Smooth muscle cell (in vitro differentiated cells): ENCODE measurements around the gene SRPK1. TPM values are rescaled to one million over a fixed set of nuclear protein-coding genes. Genes with fewer than 3 reads are reported as not detected.

Source experiments
- DNase-seq: peaks from one replicate; lab custom pipeline; 2025; ENCODE audit not compliant: unreplicated experiment; lab: John Stamatoyannopoulos, UW
- H2AFZ ChIP-seq: fragments of 200-600 bp; sonication (generic); 2 replicates; pipeline ENCODE4 v1.6.0; 2016; ENCODE audit warnings: antibody characterized with exemption, low read depth, mild to moderate bottlenecking
- H3F3A ChIP-seq: fragments of 200-600 bp; sonication (generic); 2 replicates; pipeline ENCODE4 v1.6.0; 2017; ENCODE audit warnings: antibody characterized with exemption, low read depth
- H3K27ac ChIP-seq: fragments of 200-600 bp; sonication (generic); 2 replicates; pipeline ENCODE4 v1.5.1; 2016; ENCODE audit warnings: low read depth, mild to moderate bottlenecking
- H3K27me3 ChIP-seq: fragments of 200-600 bp; sonication (generic); 2 replicates; pipeline ENCODE4 v1.6.1; 2016; ENCODE audit warnings: low read depth, mild to moderate bottlenecking
- H3K36me3 ChIP-seq: fragments of 200-600 bp; sonication (generic); 2 replicates; pipeline ENCODE4 v1.5.1; 2016; ENCODE audit warnings: low read depth
- H3K4me1 ChIP-seq: fragments of 200-600 bp; sonication (generic); 2 replicates; pipeline ENCODE4 v1.5.1; 2016; ENCODE audit warnings: low read depth
- H3K4me2 ChIP-seq: fragments of 200-600 bp; sonication (generic); 2 replicates; pipeline ENCODE4 v1.6.0; 2016; ENCODE audit warnings: mild to moderate bottlenecking
- H3K4me3 ChIP-seq: fragments of 200-600 bp; sonication (generic); 2 replicates; pipeline ENCODE4 v1.5.1; 2016; ENCODE audit warnings: mild to moderate bottlenecking
- H3K79me2 ChIP-seq: fragments of 200-600 bp; sonication (generic); 2 replicates; pipeline ENCODE4 v1.6.0; 2016; ENCODE audit warnings: low read depth, mild to moderate bottlenecking
- H3K9ac ChIP-seq: fragments of 200-600 bp; sonication (generic); 2 replicates; pipeline ENCODE4 v1.6.0; 2016; ENCODE audit warnings: low read depth
- H3K9me3 ChIP-seq: fragments of 200-600 bp; sonication (generic); replicated peaks from 2 replicates; pipeline ENCODE4 v1.5.1; 2016; ENCODE audit warnings: low read depth
- H4K20me1 ChIP-seq: fragments of 200-600 bp; sonication (generic); 2 replicates; pipeline ENCODE4 v1.6.0; 2016; ENCODE audit warnings: low read depth
- WGBS: methylation state at CpG from one replicate; pipeline ENCODE4 v1.1.7; 2016; ENCODE audit warnings: low lambda C conversion rate; 5-methylcytosine and 5-hydroxymethylcytosine counted together
- polyA plus RNA-seq: library from polyadenylated mRNA; unstranded; fragments of >200 nt; fragmentation: Nextera tagmentation; extraction: Ambion mirVana; gene quantifications from 2 replicates; pipeline ENCODE4 v1.2.1, GENCODE V29; 2016
- total RNA-seq: library from RNA; depleted of rRNA; stranded (reverse); fragments of >200 nt; gene quantifications from 2 replicates; pipeline ENCODE4 v1.2.3, GENCODE V29; 2014
- TF ChIP-seq, protein P1 (sequence below): fragments of 200-600 bp; sonication (generic); IDR thresholded peaks from 2 replicates; pipeline ENCODE4 v1.5.1; 2017; ENCODE audit warnings: borderline replicate concordance, mild to moderate bottlenecking, antibody characterized with exemption; ENCODE audit not compliant: insufficient read depth, poor library complexity, severe bottlenecking

Gene SRPK1
- total and polyA plus RNA-seq, 2 experiments from 2014 or later = 28.2 to 45.7 TPM

DNA sequence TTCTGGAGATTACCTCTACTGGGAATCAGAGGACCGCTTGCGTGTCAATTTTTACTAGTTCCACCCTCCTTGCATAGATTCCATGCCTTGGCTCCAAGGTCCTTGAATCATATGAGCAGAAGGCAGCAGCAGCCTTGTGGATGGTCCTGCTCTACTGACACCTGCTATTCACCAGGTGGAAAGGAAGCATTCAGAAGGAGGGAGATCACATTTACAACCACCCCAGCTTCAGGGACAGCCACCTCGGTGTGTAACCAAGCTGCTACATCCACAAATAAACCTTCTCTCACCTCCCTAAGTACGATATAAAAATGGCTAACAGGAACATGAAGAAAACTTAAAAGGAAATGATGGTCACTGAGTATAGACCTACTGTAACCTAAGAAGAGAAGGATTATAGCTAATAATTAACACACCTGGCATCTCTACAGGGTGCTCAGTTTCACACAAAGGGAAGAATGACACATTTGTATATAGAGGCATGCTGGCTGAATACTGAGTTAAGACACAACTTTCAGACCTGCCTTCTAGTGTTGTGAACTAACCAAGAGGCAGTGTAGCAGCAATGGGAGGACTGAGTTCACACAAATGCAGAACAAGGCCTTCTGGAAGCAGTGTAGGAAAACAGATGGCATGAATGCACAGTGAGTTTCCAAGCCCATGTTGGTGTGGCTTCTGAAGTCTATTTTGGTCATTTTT, 46.3 kb upstream of the SRPK1 start:
- no peaks in the 10 kb centered on the region for H3K79me2 ChIP-seq
- no peak overlapping the region for H3K4me3 ChIP-seq
- no peak overlapping the region for H3K9ac ChIP-seq
- H3K4me2 ChIP-seq = no peak overlapping the region
- no peaks in the 10 kb centered on the region for H4K20me1 ChIP-seq
- no peaks in the 10 kb centered on the region for H3K36me3 ChIP-seq
- no peak overlapping the region for H3K27ac ChIP-seq
- H3K27me3 ChIP-seq = no peaks in the 10 kb centered on the region
- no peak for DNase-seq
- TF ChIP-seq, protein P1, sequence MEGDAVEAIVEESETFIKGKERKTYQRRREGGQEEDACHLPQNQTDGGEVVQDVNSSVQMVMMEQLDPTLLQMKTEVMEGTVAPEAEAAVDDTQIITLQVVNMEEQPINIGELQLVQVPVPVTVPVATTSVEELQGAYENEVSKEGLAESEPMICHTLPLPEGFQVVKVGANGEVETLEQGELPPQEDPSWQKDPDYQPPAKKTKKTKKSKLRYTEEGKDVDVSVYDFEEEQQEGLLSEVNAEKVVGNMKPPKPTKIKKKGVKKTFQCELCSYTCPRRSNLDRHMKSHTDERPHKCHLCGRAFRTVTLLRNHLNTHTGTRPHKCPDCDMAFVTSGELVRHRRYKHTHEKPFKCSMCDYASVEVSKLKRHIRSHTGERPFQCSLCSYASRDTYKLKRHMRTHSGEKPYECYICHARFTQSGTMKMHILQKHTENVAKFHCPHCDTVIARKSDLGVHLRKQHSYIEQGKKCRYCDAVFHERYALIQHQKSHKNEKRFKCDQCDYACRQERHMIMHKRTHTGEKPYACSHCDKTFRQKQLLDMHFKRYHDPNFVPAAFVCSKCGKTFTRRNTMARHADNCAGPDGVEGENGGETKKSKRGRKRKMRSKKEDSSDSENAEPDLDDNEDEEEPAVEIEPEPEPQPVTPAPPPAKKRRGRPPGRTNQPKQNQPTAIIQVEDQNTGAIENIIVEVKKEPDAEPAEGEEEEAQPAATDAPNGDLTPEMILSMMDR = no peak
- H3K9me3 ChIP-seq = no peaks in the 10 kb centered on the region
- H2AFZ ChIP-seq = no peak overlapping the region
- H3K4me1 ChIP-seq = no peaks in the 10 kb centered on the region
- WGBS = 89% methylated on average over 4 of the region's 4 CpGs
- H3F3A ChIP-seq = no peaks in the 10 kb centered on the region

DNA sequence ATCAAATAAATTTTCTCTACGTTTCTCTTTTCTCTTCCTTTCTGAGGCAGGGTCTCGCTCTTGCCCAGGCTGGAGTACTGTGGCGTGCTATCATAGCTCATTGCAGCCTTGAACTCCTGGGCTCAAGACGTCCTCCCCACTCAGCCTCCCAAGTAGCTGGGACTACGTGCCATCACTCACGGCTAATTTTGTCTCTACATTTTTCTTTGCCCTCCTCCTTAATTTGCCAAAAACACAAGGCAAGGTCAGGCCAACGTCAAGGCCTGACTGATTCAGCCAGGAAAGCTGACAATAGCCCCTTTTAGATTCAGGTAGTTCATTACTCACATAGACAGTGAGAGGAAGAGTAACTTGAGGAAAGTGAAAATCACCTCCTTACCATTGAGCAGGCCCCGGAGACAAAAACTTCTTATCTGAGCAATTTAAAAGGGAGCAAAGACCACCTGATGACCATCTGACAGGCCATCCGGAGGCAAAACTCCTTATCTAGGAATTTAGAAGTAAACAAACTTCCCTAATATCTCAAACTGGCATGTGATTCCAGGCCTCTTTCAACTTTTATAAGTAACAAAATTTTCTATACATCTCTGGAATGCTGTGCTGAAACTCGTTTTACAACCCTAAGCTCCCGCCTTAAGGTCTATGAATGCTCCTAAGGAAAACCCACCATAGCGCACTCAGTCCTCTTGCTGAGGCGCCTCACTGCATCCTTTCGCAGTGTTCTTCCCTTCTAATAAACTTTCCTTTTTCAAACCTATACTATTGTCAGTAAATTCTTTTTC, 42.1 kb upstream of the SRPK1 start:
- Histone ChIP-seq H4K20me1 (no peaks in the 10 kb centered on the region), H3K79me2 (no peaks in the 10 kb centered on the region), H3K4me1 (no peaks in the 10 kb centered on the region), H3K36me3 (no peaks in the 10 kb centered on the region), H3K27ac (no peak overlapping the region), H3F3A (no peaks in the 10 kb centered on the region), H3K27me3 (no peaks in the 10 kb centered on the region), H3K9ac (no peak overlapping the region), H3K4me2 (no peak overlapping the region), H2AFZ (no peak overlapping the region), H3K9me3 (no peaks in the 10 kb centered on the region), H3K4me3 (no peak overlapping the region)
- TF ChIP-seq, protein P1 = no peak
- DNase-seq = no peak
- 65% methylated on average over 14 of the region's 14 CpGs for WGBS

DNA sequence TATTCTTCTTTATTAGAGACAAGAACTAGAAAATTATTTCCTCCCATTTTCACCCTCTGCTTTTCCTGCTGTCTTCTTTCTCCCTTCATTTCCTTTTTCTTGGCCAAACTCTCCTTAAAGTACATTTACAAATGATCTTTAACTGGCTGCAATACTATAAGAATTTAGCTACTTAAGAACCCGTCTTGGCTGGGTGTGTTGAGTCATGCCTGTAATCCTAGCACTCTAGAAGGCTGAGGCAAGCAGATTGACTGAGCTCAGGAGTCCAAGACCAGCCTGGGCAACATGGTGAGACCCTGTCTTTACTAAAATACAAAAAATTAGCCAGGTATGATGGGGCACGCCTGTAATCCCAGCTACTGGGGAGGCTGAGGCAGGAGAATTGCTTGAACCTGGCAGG, 39.3 kb upstream of the SRPK1 start:
- TF ChIP-seq, protein P1 = no peak
- Histone ChIP-seq H3K9ac (no peak overlapping the region), H3K79me2 (no peaks in the 10 kb centered on the region), H3K4me1 (no peaks in the 10 kb centered on the region), H3F3A (no peaks in the 10 kb centered on the region), H3K36me3 (no peaks in the 10 kb centered on the region), H2AFZ (no peak overlapping the region), H3K4me2 (no peak overlapping the region), H4K20me1 (no peaks in the 10 kb centered on the region), H3K4me3 (no peak overlapping the region), H3K27me3 (no peaks in the 10 kb centered on the region), H3K9me3 (no peaks in the 10 kb centered on the region), H3K27ac (no peak overlapping the region)
- WGBS = 46% methylated on average over 2 of the region's 2 CpGs
- no peak for DNase-seq

DNA sequence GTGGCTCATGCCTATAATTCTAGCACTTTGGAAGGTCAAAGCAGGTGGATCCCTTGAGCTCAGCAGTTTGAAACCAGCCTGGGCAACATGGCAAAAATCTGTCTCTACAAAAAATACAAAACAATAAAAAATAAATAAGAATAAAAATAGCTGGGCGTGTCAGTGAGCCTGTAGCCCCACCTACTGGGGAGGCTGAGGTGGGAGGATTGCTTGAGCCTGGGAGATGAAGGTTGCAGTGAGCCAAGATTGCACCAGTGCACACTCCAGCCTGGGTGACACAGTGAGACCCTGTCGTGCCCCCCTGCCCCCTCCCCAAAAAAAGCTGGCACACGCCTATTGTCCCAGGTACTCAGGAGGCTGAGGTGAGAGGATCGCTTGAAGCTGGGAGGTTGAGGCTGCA, 35.1 kb upstream of the SRPK1 start:
- Histone ChIP-seq H2AFZ (no peak overlapping the region), H3K9me3 (no peaks in the 10 kb centered on the region), H4K20me1 (no peaks in the 10 kb centered on the region), H3K27ac (no peak overlapping the region), H3K9ac (no peak overlapping the region), H3K36me3 (no peaks in the 10 kb centered on the region), H3K27me3 (no peaks in the 10 kb centered on the region), H3K4me1 (no peaks in the 10 kb centered on the region), H3F3A (no peaks in the 10 kb centered on the region), H3K79me2 (no peaks in the 10 kb centered on the region), H3K4me3 (no peak overlapping the region), H3K4me2 (no peak overlapping the region)
- TF ChIP-seq, protein P1 = peak; percentile 14
- DNase-seq = no peak
- WGBS = 81% methylated on average over 4 of the region's 4 CpGs
